Measurements from ENCODE around the gene CFAP68. TPM values are rescaled to one million over a fixed set of nuclear protein-coding genes. Genes with fewer than 3 reads are reported as not detected.

Gene CFAP68
- 18.8 TPM for total RNA-seq

- ATAC-seq (peak; percentile 98), DNase-seq (ENCODE audit: low spot score) (peak; percentile 97)
- intact Hi-C loops (cut with DNase I): loop anchor here (5.0 kb wide), 1 partner anchor 103 kb away; no protein-coding TSS in a partner anchor
Measured at GRCh38 chr11:111878849-111879636, at the start of gene CFAP68, which contains the start of gene FDXACB1. CFAP68 (plus strand) TSS chr11:111879541; CDS start chr11:111879561, 20 bp downstream. FDXACB1 (minus strand) TSS chr11:111879165; CDS start chr11:111879132, 33 bp downstream.

GRCh38 chr11:111833524-111833923, 45.8 kb upstream of the CFAP68 start:
- intact Hi-C loops (cut with DNase I): no loop called here
- no peak for ATAC-seq
- no peak for DNase-seq (ENCODE audit: low spot score)

GRCh38 chr11:111834432-111835163, 44.7 kb upstream of the CFAP68 start:
- DNase-seq (ENCODE audit: low spot score) (no peak), ATAC-seq (no peak)
- intact Hi-C loops (cut with DNase I): no loop called here

GRCh38 chr11:111835665-111836064, 43.7 kb upstream of the CFAP68 start:
- ATAC-seq: no peak
- DNase-seq (ENCODE audit: low spot score): no peak
- intact Hi-C loops (cut with DNase I): no loop called here

GRCh38 chr11:111836162-111836561, 43.2 kb upstream of the CFAP68 start:
- ATAC-seq: peak; percentile 85
- intact Hi-C loops (cut with DNase I): no loop called here

GRCh38 chr11:111836721-111837120, 42.6 kb upstream of the CFAP68 start:
- intact Hi-C loops (cut with DNase I): no loop called here
- peak; percentile 20 for ATAC-seq
- DNase-seq (ENCODE audit: low spot score): no peak

More at GRCh38 chr11:111836162-111836561, 43.2 kb upstream of the CFAP68 start:
- DNase-seq (ENCODE audit: low spot score): no peak

- intact Hi-C loops (cut with DNase I): no loop called here
- DNase-seq (ENCODE audit: low spot score) (no peak), ATAC-seq (no peak)
Measured at GRCh38 chr11:111837366-111837891, 41.9 kb upstream of the CFAP68 start.

- intact Hi-C loops (cut with DNase I): no loop called here
- ATAC-seq (no peak), DNase-seq (ENCODE audit: low spot score) (no peak)
Measured at GRCh38 chr11:111838054-111838453, 41.3 kb upstream of the CFAP68 start.

GRCh38 chr11:111840143-111840542, 39.2 kb upstream of the CFAP68 start:
- ATAC-seq (peak; percentile 14), DNase-seq (ENCODE audit: low spot score) (no peak)
- intact Hi-C loops (cut with DNase I): loop anchor here (10.0 kb wide), 2 partner anchors 55 to 275 kb away; no protein-coding TSS in a partner anchor

GRCh38 chr11:111841370-111842053, 37.8 kb upstream of the CFAP68 start:
- intact Hi-C loops (cut with DNase I): loop anchor here (10.0 kb wide), 2 partner anchors 57 to 277 kb away; no protein-coding TSS in a partner anchor
- ATAC-seq (peak; percentile 94), DNase-seq (ENCODE audit: low spot score) (peak; percentile 95)

GRCh38 chr11:111843661-111844060, 35.7 kb upstream of the CFAP68 start:
- no peak for DNase-seq (ENCODE audit: low spot score)
- intact Hi-C loops (cut with DNase I): loop anchor here (10.0 kb wide), 2 partner anchors 59 to 279 kb away; no protein-coding TSS in a partner anchor
- ATAC-seq: no peak

GRCh38 chr11:111845276-111846028, 33.9 kb upstream of the CFAP68 start:
- intact Hi-C loops (cut with DNase I): loop anchor here (10.0 kb wide), 2 partner anchors 61 to 281 kb away; no protein-coding TSS in a partner anchor
- DNase-seq (ENCODE audit: low spot score): no peak
- ATAC-seq: no peak

GRCh38 chr11:111846063-111846462, 33.3 kb upstream of the CFAP68 start:
- ATAC-seq: no peak
- intact Hi-C loops (cut with DNase I): loop anchor here (10.0 kb wide), 2 partner anchors 61 to 281 kb away; no protein-coding TSS in a partner anchor
- no peak for DNase-seq (ENCODE audit: low spot score)

- intact Hi-C loops (cut with DNase I): loop anchor here (10.0 kb wide), 2 partner anchors 62 to 282 kb away; no protein-coding TSS in a partner anchor
- no peak for DNase-seq (ENCODE audit: low spot score)
- no peak for ATAC-seq
Measured at GRCh38 chr11:111846636-111847035, 32.7 kb upstream of the CFAP68 start.

- DNase-seq (ENCODE audit: low spot score): no peak
- intact Hi-C loops (cut with DNase I): loop anchor here (10.0 kb wide), 2 partner anchors 65 to 285 kb away; no protein-coding TSS in a partner anchor
- ATAC-seq: no peak
Measured at GRCh38 chr11:111849631-111850030, 29.7 kb upstream of the CFAP68 start.

GRCh38 chr11:111851067-111851466, 28.3 kb upstream of the CFAP68 start:
- intact Hi-C loops (cut with DNase I): no loop called here
- no peak for DNase-seq (ENCODE audit: low spot score)
- ATAC-seq: no peak

- ATAC-seq: peak; percentile 55
- intact Hi-C loops (cut with DNase I): no loop called here
- DNase-seq (ENCODE audit: low spot score): no peak
Measured at GRCh38 chr11:111851636-111852035, 27.7 kb upstream of the CFAP68 start.

GRCh38 chr11:111852103-111852502, 27.2 kb upstream of the CFAP68 start:
- ATAC-seq (no peak), DNase-seq (ENCODE audit: low spot score) (no peak)
- intact Hi-C loops (cut with DNase I): no loop called here
